Mesenchymal stem cell (in vitro differentiated cells and primary cell): ENCODE data around the gene MORC4.

ENCODE experiments used
- DNase-seq: peaks from one replicate; pipeline ENCODE4 v3.0.0-alpha.2; 2013
- H2AFZ ChIP-seq: one replicate; pipeline ENCODE4 v1.6.1; 2013; ENCODE audit warnings: low read depth, mild to moderate bottlenecking, control low read depth, inconsistent platforms, low read length, moderate library complexity
- H2AK5ac ChIP-seq: 2 replicates; pipeline ENCODE4 v1.6.1; 2013; ENCODE audit warnings: low read length, moderate library complexity, mild to moderate bottlenecking, inconsistent platforms; ENCODE audit not compliant: severe bottlenecking
- H2BK120ac ChIP-seq: one replicate; pipeline ENCODE4 v1.6.1; 2013; ENCODE audit warnings: low read depth, mild to moderate bottlenecking, inconsistent platforms, low read length, moderate library complexity
- H2BK12ac ChIP-seq, 2 experiments: one replicate each; pipeline ENCODE4 v1.6.1; 2013; ENCODE audit warnings: inconsistent platforms in 2 of 2, low read length in 2 of 2, mild to moderate bottlenecking in 2 of 2, moderate library complexity in 2 of 2, control low read depth in 1 of 2
- H2BK15ac ChIP-seq: one replicate; pipeline ENCODE4 v1.6.1; 2013; ENCODE audit warnings: mild to moderate bottlenecking, low read depth, inconsistent platforms; ENCODE audit not compliant: poor library complexity, severe bottlenecking
- H2BK5ac ChIP-seq: 2 replicates; pipeline ENCODE4 v1.6.1; 2013; ENCODE audit warnings: low read depth, mild to moderate bottlenecking, low read length, control low read depth, inconsistent platforms; ENCODE audit not compliant: poor library complexity, severe bottlenecking
- H3K14ac ChIP-seq, 2 experiments: one replicate each; pipeline ENCODE4 v1.6.1; 2013; ENCODE audit warnings: inconsistent platforms in 2 of 2, low read length in 2 of 2, control low read depth in 1 of 2, mild to moderate bottlenecking in 1 of 2, moderate library complexity in 1 of 2
- H3K18ac ChIP-seq, 2 experiments: one replicate each; pipeline ENCODE4 v1.6.1; 2013; ENCODE audit warnings: inconsistent platforms in 2 of 2, low read length in 2 of 2, control low read depth in 1 of 2, low read depth in 1 of 2, mild to moderate bottlenecking in 1 of 2
- H3K23ac ChIP-seq, 2 experiments: one replicate each; pipeline ENCODE4 v1.6.1; 2013; ENCODE audit warnings: inconsistent platforms in 2 of 2, low read length in 2 of 2, mild to moderate bottlenecking in 2 of 2, moderate library complexity in 2 of 2, control low read depth in 1 of 2
- H3K27ac ChIP-seq: 2 replicates; pipeline ENCODE4 v1.5.1; 2013; ENCODE audit warnings: mild to moderate bottlenecking, moderate library complexity, low read length, control low read depth, inconsistent platforms; ENCODE audit not compliant: poor library complexity, severe bottlenecking
- H3K27me3 ChIP-seq, 2 experiments: 2 replicates each; pipeline versions ENCODE4 v1.6.1 to v1.7.0; 2013; ENCODE audit warnings: low read length in 2 of 2, mild to moderate bottlenecking in 2 of 2, moderate library complexity in 2 of 2, control low read depth in 1 of 2, inconsistent platforms in 1 of 2; ENCODE audit not compliant: control insufficient read depth in 1 of 2, insufficient read depth in 1 of 2
- H3K36me3 ChIP-seq, 2 experiments: 2 replicates each; pipeline versions ENCODE4 v1.6.1 to v1.7.0; 2013; ENCODE audit warnings: low read length in 2 of 2, control low read depth in 1 of 2, inconsistent platforms in 1 of 2, low read depth in 1 of 2, mild to moderate bottlenecking in 1 of 2; ENCODE audit not compliant: insufficient read depth in 2 of 2, control insufficient read depth in 1 of 2
- H3K4ac ChIP-seq, 2 experiments: one replicate each; pipeline ENCODE4 v1.6.1; 2013; ENCODE audit warnings: inconsistent platforms in 2 of 2, low read length in 2 of 2, mild to moderate bottlenecking in 2 of 2, moderate library complexity in 2 of 2, control low read depth in 1 of 2, low read depth in 1 of 2
- H3K4me1 ChIP-seq: 2 replicates; pipeline ENCODE4 v1.6.1; 2013; ENCODE audit warnings: low read depth, low read length, control low read depth; ENCODE audit not compliant: control insufficient read depth, insufficient read depth
- H3K4me2 ChIP-seq: 2 replicates; pipeline ENCODE4 v1.6.1; 2013; ENCODE audit warnings: low read length, mild to moderate bottlenecking, inconsistent platforms; ENCODE audit not compliant: poor library complexity, severe bottlenecking
- H3K4me3 ChIP-seq, 2 experiments: 2 replicates each; pipeline versions ENCODE4 v1.5.1 to v1.7.0; 2013; ENCODE audit warnings: low read length in 2 of 2, mild to moderate bottlenecking in 2 of 2, control low read depth in 1 of 2, low read depth in 1 of 2; ENCODE audit not compliant: insufficient read depth in 1 of 2
- H3K79me1 ChIP-seq: replicated peaks from 2 replicates; pipeline ENCODE4 v1.6.1; 2013; ENCODE audit warnings: mild to moderate bottlenecking, control low read depth, low read length, inconsistent platforms; ENCODE audit not compliant: poor library complexity, severe bottlenecking
- H3K9ac ChIP-seq: 2 replicates; pipeline ENCODE4 v1.7.0; 2013; ENCODE audit warnings: mild to moderate bottlenecking, low read length, moderate library complexity
- H3K9me3 ChIP-seq: 2 replicates; pipeline ENCODE4 v1.7.0; 2013; ENCODE audit warnings: mild to moderate bottlenecking, low read length; ENCODE audit not compliant: control insufficient read depth
- H4K8ac ChIP-seq: one replicate; pipeline ENCODE4 v1.6.1; 2013; ENCODE audit warnings: inconsistent platforms, mild to moderate bottlenecking, low read length, moderate library complexity
- H4K91ac ChIP-seq: one replicate; pipeline ENCODE4 v1.6.1; 2013; ENCODE audit warnings: mild to moderate bottlenecking, low read length, inconsistent platforms
- WGBS: methylation state at CpG from one replicate; pipeline ENCODE4 v1.1.7; 2013; ENCODE audit warnings: mixed read lengths; 5-methylcytosine and 5-hydroxymethylcytosine counted together

MORC4 gene

GRCh38 chrX:106935175-106935574 lies 64.8 kb downstream of the MORC4 start:
- Histone ChIP-seq H3K4me2 (no peak overlapping the region), H3K9ac (no peak overlapping the region), H2AK5ac (no peak overlapping the region), H3K9me3 (no peaks in the 10 kb centered on the region), H2BK5ac (no peak overlapping the region), H2BK120ac (no peak overlapping the region), H3K79me1 (no peaks in the 10 kb centered on the region), H3K27ac (peak overlapping the region; percentile 60), H4K91ac (no peak overlapping the region), H3K4ac (no peak overlapping the region), H4K8ac (no peak overlapping the region), H2BK15ac (no peak overlapping the region), H3K14ac (no peak overlapping the region), H3K4me3 (no peak overlapping the region), H2BK12ac (no peak overlapping the region), H3K18ac (no peak overlapping the region), H3K36me3 (peaks cover 0 to 19% of the 10 kb centered on the region in 2 experiments), H2AFZ (no peak overlapping the region), H3K27me3 (peaks cover 0 to 22% of the 10 kb centered on the region in 2 experiments), H3K23ac (no peak overlapping the region), H3K4me1 (peaks cover 5% of the 10 kb centered on the region)
- WGBS, result 66% methylated on average over 4 of the region's 4 CpGs
- DNase-seq, result peak; percentile 16

- Histone ChIP-seq H2BK12ac (peak overlapping the region in 1 of 2 experiments; percentile 39), H3K9ac (no peak overlapping the region), H2AFZ (no peak overlapping the region), H3K4me2 (no peak overlapping the region), H2BK5ac (no peak overlapping the region), H3K4me3 (no peak overlapping the region), H3K23ac (no peak overlapping the region), H4K91ac (no peak overlapping the region), H3K27me3 (peaks cover 0 to 27% of the 10 kb centered on the region in 2 experiments), H3K14ac (no peak overlapping the region), H2BK15ac (no peak overlapping the region), H4K8ac (no peak overlapping the region), H3K36me3 (peaks cover 0 to 7% of the 10 kb centered on the region in 2 experiments), H3K9me3 (no peaks in the 10 kb centered on the region), H3K4ac (no peak overlapping the region), H2AK5ac (peak overlapping the region; percentile 81), H3K27ac (peak overlapping the region; percentile 43), H3K18ac (peak overlapping the region in 1 of 2 experiments; percentile 64), H3K4me1 (peaks cover 5% of the 10 kb centered on the region), H3K79me1 (no peaks in the 10 kb centered on the region), H2BK120ac (no peak overlapping the region)
- WGBS, result 0% methylated on average over 1 of the region's 3 CpGs
- DNase-seq, result peak; percentile 14
Observed at GRCh38 chrX:106933538-106933961, 66.5 kb downstream of the MORC4 start.

GRCh38 chrX:106932960-106933537 lies 67.0 kb downstream of the MORC4 start:
- Histone ChIP-seq H2BK5ac (no peak overlapping the region), H3K4me1 (peaks cover 9% of the 10 kb centered on the region), H3K4me3 (peak overlapping the region in 1 of 2 experiments; percentile 23), H2BK12ac (peak overlapping the region in 1 of 2 experiments; percentile 1), H3K23ac (no peak overlapping the region), H3K9ac (peak overlapping the region; percentile 42), H2AK5ac (peak overlapping the region; percentile 81), H4K91ac (peak overlapping the region; percentile 39), H3K36me3 (peaks cover 0 to 4% of the 10 kb centered on the region in 2 experiments), H3K4me2 (no peak overlapping the region), H3K18ac (peak overlapping the region; percentile 64 to 75), H3K27me3 (peaks cover 0 to 27% of the 10 kb centered on the region in 2 experiments), H2BK120ac (no peak overlapping the region), H3K79me1 (no peaks in the 10 kb centered on the region), H3K4ac (no peak overlapping the region), H3K27ac (peak overlapping the region; percentile 41), H2BK15ac (no peak overlapping the region), H4K8ac (no peak overlapping the region), H3K9me3 (no peaks in the 10 kb centered on the region), H2AFZ (no peak overlapping the region), H3K14ac (no peak overlapping the region)
- DNase-seq, result peak; percentile 40
- WGBS, result 48% methylated on average over 4 of the region's 6 CpGs

GRCh38 chrX:106932492-106932923 lies 67.5 kb downstream of the MORC4 start:
- peaks cover 0 to 27% of the 10 kb centered on the region in 2 experiments for H3K27me3 ChIP-seq
- no peak overlapping the region for H2BK12ac ChIP-seq
- no peak overlapping the region for H3K4me2 ChIP-seq
- peak overlapping the region in 1 of 2 experiments; percentile 23 for H3K4me3 ChIP-seq
- H3K27ac ChIP-seq, result peak overlapping the region; percentile 12
- peak overlapping the region; percentile 7 for H4K8ac ChIP-seq
- peaks cover 12% of the 10 kb centered on the region for H3K4me1 ChIP-seq
- peak overlapping the region; percentile 19 for H2AK5ac ChIP-seq
- H2BK120ac ChIP-seq, result no peak overlapping the region
- DNase-seq, result peak; percentile 75
- H2AFZ ChIP-seq, result no peak overlapping the region
- H3K79me1 ChIP-seq, result no peaks in the 10 kb centered on the region
- no peaks in the 10 kb centered on the region for H3K9me3 ChIP-seq
- peak overlapping the region; percentile 9 to 57 for H3K18ac ChIP-seq
- H3K4ac ChIP-seq, result peak overlapping the region in 1 of 2 experiments; percentile 8
- H3K23ac ChIP-seq, result no peak overlapping the region
- no peak overlapping the region for H3K14ac ChIP-seq
- H3K36me3 ChIP-seq, result no peaks in the 10 kb centered on the region
- WGBS, result 75% methylated on average over 2 of the region's 4 CpGs
- H2BK15ac ChIP-seq, result no peak overlapping the region
- no peak overlapping the region for H4K91ac ChIP-seq
- H2BK5ac ChIP-seq, result no peak overlapping the region
- H3K9ac ChIP-seq, result peak overlapping the region; percentile 42
